Activated CD4-positive, alpha-beta T cell treated with anti-CD3 and anti-CD28 coated beads, Interleukin-10, Interleukin-2, amounts not matched to agents 100 ng/mL and 50 ng/mL, durations not matched to agents 16 hours and 8 hours (primary cell): ENCODE results near the gene IQUB.
A peak's percentile ranks its signal among the peaks of the same experiment; 100 is the strongest.
"Not testable (repeated sequence)": the region's sequence is repeated elsewhere in the genome, so short reads cannot be mapped to it uniquely, and the experiment has no call there.

ENCODE experiments used
- DNase-seq: peaks from one replicate; pipeline ENCODE4 v3.0.0-alpha.2; 2020

Gene IQUB

DNA sequence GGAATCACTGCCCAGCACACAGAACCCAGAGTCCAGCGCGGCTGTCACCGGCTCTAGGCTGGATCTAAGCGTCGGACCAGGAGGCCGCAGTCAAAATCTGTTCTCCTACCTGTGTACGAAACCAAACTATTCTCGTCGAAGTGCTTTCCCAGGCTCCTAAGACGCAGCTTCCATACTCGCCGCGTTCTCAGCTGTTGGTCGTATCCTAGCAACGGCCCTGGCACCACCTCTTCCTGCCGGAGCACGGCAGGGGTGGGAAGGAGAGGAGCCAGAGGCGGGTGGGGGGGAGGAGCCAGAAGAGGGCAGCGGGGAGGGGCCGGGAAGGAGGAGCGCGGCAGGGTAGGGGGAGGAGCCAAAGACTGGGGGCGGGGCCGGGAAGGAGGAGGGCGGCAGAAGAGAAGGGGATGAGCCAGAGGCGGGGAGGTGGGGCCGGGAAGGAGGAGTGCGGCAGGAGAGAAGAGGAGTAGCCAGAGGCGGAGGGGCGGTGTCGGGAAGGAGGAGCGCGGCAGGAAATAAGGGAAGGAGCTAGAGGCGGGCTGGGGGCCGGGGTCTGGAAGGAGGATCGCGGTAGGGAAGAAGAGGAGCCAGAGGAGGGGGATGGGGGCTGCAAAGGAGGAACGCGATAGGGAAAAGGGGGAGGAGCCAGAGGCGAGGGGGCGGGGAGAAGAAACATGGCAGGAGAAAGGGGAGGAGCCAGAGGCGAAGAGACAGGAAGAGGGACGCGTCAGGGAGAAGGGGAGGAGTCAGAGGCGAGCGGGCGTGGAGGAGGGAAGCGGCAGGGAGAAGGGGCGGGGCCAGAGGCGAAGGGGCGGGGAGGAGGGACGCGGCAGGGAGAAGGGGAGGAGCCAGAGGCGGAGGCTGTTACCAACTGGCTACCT, at the start of gene IQUB:
Gene IQUB, minus strand, starts transcription at position 213 of the 878 bp plus-strand sequence. CDS start 22,255 bp downstream, outside the sequence.
- peak; percentile 96 for DNase-seq

DNA sequence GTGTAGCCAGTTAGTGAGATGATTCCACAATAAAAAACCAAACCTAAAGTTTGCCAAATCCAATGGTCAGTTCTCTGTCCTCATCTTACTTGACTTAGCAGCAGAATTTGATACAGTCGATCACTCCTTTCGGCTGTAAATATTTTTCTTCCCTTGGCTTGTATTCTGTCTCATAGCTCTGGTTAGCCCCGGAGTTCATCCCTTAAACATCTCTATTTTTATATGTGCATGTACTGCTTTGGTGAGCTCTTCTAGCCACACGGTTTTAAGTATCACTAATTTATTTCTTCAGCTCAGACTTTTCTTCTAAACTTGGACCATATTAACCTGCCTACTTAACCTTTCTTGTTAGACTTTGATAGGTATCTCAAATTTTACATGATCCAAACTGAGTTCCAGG, 49.4 kb upstream of the IQUB start:
- no peak for DNase-seq

DNA sequence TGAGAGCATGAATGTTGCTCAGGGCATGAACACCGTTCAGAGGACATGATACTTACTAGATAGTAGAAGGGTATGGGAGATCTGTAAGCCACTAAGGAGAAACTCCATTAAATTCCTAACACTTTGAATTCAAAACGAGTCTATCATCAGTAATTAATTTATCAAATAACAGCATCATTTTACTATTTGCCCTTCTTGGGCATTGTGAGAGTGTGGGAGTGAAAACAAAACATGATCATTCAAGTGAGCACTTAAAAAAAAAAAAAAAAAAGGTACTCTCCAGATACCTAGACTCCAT, 46.7 kb upstream of the IQUB start:
- DNase-seq: no peak

DNA sequence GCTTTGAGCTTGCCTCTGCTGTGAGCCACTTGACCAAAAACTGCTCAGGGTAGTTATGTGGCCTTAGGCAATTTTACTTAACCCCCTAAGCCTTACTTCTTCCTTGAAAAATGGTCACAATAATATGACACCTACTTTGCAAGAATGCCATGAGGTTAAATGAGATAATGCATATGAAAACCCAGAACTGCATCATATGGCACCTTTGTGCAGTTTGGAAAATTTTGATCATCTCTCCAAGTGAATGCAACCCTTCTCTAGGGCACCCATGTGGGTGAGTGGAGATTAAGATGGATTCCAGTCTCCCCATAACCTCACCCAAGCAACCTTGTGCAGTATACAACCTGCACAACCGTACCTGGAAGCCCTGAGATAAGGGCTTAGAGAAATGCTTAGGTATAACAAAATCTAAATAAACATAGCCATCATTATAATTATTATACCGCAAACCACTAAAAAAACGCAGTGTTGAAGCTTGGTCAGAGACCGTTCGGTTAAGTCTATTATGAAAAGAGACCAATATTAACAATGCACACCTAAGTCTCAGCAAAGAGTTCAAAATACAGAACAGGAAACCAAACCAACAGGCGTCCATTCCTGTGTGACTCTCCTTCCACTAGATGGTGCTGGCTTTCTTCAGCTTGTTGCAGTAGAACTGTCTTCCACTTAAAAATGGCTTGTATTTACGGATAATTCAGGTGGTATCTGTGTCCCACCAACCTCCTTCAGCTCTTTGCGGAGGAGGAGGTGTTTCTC, 46.2 kb upstream of the IQUB start:
- DNase-seq: peak; percentile 18

DNA sequence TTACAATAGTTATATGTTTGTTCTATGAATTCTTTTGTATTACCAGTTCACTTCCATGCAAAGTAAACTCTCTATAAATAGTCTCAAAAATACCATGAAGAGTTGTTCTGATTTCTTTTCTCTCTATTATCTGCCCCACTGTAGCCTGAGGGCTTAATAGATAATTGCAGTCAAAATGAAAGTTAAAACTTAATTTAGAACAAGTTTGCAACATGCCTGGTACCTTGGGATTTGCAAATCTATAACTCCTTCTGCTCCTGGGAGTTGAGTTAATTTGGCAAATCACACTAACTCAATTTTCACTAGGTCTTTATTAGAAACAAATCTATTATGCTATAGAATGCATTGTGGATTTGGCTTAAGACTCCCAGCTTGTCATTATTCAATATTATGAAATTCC, 45.0 kb upstream of the IQUB start:
- no peak for DNase-seq

DNA sequence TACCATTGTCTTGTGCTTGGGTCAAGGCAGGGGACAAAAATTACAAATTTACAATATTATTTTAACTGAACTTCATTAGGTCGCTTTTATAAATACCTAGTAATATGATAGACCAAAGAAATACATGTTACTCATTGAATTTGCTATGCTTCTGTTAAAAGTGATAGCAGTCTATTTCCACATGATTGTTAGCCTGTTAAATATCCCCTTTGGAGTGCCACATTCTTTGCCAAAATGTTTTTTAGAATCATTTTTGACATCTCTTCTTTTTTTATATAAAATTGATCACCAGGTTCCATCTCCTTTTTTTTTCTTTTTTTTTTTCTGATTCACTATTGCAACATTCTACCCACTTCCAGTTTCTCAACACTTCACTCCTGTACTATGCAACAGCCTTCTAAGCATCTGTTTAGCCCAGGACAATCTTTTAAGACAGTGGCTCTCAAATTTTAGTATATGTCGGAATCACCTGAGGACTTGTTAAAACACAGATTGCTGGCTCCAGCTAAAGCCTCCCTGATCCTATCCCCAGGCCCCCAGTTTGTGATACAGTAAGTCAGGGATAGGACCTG, 39.6 kb upstream of the IQUB start:
- DNase-seq: no peak

GRCh38 chr7:123573341-123573740, 38.9 kb upstream of the IQUB start:
- no peak for DNase-seq

GRCh38 chr7:123571684-123572083, 37.3 kb upstream of the IQUB start:
- DNase-seq: no peak

DNA sequence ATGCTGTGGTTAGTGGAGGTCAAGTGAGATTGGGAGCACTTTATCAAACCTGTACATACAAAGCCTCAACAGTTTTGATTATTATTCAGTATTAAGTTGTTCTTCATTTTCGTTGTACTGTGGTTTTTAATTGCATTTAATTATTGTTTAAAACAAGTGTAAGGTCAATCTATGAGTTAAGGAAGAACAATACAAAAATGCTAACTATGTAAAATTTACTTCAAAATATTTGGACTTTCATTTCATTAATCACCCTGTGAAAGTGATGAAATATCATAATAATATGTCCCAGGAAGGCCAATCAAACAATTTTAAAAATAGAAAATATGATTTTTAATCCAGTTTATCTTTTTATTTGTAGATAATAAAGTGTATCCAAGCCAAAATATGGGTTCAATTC, 36.8 kb upstream of the IQUB start:
- DNase-seq: no peak

- DNase-seq: no peak
Measured at GRCh38 chr7:123570390-123571182, 36.2 kb upstream of the IQUB start.

DNA sequence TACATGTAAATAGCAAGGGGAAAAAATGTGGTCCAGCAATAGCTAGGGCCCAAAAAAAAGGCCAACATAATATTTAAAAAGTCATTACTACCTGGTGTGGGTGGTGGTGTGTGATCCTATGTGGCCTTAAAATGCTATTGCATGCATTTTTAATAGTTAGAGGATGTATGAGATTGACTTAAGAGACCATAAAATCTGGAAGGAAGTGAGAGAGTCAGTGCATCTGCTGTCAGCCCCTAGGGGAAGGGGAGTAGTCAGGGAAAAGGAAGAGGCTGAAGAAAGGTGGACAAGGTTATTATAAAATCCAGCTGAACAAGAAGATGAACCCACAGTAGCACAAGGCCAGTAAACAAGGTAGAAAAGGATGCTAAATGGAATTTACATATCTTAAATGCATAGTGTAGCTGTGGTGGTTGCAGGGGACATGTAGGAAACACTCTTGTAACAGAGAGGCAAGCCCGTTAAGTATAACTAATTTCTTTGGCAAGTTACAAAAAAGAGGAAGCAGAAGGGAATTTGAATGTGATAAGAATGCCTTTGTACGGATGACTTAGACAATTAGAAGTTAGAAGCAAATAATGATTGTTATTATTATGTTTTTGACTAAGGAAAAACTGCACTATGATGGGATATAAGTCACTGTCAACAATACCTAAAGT, 35.1 kb upstream of the IQUB start:
- DNase-seq: no peak

DNA sequence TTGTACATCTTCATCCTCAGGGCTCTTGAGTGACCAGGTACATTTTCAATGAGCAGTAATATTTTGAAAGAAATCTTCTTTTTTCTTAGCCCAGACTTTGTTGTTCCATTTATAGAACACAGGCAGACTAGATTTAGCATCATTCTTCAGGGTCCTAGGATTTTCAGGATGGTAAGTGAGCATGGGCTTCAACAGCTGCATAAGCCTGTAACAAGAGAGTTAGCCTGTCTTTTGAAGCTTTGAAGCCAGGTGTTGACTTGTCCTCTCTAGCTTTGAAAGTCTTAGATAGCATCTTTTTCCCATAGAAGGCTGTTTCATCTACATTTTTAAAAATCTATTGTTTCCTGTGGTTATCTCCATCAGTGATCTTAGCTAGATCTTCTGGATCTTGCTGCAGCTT, 27.7 kb upstream of the IQUB start:
- DNase-seq: no peak

DNA sequence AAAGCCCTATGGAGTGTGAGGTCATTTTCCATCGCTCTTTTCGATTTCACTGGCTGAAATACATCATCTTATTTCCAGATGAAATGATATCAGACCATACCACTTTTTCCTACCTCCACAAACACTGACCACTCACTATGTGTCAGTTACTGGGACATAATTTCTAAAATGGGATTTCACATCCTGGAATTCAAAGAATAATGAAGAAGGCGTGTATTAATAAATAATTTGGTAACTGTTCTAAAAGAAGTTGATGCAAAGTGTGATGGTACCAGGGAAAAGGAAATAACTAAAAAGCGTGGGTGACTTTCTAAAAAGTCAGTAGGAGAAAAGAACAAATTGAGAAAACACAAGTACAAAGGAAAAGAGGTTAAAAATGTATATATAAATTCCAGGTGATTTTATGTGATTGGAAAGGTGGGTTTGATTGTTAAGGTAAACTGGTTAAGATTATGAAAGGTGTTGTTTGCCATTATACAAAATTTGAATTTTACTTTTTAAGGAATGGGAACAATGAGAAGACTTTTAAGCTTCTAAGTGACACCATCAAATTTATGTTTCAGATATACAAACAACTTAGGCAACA, 24.0 kb upstream of the IQUB start:
- no peak for DNase-seq

DNA sequence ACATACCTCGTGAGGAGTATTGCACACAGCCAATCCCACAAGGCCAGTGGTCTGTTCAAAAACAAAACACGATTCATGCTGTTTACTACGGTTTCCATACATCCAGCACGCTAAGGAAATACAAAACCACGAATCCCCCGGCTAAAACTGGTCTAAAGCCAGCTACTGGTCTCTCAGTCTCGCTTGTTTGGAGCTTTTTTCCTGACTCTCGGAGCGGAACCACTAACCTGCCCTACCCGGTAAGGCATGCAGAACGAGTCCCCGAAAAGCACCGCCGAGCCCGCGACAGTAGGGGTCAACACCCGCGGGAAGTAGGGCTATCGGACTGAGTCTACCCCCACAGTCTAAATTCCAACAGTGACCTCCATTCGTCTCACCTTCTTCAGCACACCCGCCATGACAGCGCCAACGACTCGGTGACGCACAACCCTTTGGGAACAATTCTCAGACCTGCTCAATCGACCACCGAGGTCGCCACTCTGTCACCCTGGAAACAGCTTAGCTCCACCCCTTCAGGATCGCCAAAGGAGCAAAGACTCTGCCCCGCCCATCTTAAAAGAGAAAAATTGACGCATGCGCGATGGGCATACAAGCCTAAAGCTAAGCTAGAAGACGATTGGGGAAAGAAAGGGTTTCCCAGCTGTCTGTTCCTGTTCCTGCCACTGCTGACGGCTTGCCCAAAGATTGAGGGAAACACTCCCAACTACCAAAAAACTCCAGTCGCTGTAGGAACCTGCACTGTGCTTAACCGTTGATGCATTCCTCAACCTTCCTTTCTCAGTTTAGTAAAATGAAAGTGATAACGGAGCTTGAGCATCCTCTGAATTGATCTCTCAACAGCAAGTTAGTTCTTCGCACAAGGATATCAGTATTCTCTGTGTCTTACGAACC, 23.2 kb upstream of the IQUB start, which contains the start of gene NDUFA5:
Gene NDUFA5, minus strand, starts transcription at position 421 of the 891 bp plus-strand sequence. Its CDS starts 23 bp downstream, at position 398.
- DNase-seq: peak; percentile 98

GRCh38 chr7:123557016-123557397, 22.6 kb upstream of the IQUB start:
- no peak for DNase-seq

- no peak for DNase-seq
Measured at GRCh38 chr7:123555484-123555883, 21.1 kb upstream of the IQUB start.

- DNase-seq: no peak
Measured at GRCh38 chr7:123553159-123553558, 18.8 kb upstream of the IQUB start.

GRCh38 chr7:123552641-123553040, 18.2 kb upstream of the IQUB start:
- DNase-seq: no peak

DNA sequence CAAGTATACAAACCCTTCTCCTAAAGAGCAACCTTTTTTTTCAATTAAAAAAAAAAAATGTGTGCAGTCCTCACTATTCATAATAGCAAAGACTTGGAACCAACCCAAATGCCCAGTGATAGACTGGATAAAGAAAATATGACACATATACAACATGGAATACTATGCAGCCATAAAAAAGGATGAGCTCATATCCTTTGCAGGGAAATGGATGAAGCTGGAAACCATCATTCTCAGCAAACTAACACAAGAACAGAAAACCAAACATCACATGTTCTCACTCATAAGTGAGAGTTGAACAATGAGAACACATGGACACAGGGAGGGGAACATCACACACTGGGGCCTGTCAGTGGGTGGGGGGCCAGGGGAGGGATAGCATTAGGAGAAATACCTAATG, 17.7 kb upstream of the IQUB start:
- not testable (repeated sequence) for DNase-seq

DNA sequence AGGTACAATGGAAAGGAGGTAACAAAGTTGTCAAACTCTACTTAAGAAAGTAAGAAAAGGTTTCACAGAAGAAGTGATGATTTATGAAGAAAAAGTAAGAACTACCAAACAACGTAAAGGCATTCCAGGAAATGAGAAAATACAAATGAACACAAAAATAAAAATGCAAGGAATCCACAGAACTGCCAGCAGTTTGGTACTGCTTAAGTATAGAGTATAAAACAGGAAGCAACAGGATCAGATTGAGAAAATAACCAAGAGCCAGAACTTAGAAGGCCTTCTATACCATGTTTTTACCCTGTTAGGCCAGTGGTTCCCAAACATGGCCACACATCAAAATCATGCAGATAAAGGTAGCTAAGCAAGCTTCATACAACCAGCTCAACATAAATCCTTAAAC, 14.0 kb upstream of the IQUB start:
- no peak for DNase-seq

DNA sequence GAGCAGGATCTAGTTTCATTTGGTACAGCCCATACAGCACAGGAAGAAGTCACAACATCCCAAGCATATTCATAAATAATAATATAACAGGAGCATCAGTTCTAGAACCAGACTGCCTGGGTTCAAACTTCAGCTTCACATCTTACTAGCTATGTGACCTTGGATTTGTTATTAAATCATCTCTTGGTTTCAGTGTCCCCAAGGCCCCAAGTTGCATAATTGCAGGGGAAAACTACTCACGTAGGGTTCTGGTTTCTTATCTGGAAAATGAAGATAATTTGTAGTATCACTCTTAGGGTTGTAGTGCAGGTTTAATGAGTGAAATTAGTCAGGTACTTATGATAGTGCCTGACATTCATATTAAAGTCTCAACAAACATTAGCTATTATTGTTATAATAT, 5.5 kb upstream of the IQUB start:
- DNase-seq: peak; percentile 5
